Fibroblast of lung (primary cell): Measurements from ENCODE around the gene UBE3C. TPM values are rescaled to one million over a fixed set of nuclear protein-coding genes. Genes with fewer than 3 reads are reported as not detected.

Source experiments
- DNase-seq, 2 donors: peaks; one replicate each; pipeline versions ENCODE4 v3.0.0 to v3.0.0-alpha.2; 2010; ENCODE audit warnings: low read depth in 2 of 2
- H2AFZ ChIP-seq: 2 replicates; pipeline ENCODE4 v1.5.1; 2012; ENCODE audit warnings: low read length, control low read depth, inconsistent platforms
- H3K27ac ChIP-seq: 2 replicates; pipeline ENCODE4 v1.5.1; 2011; ENCODE audit warnings: low read length, control low read depth; ENCODE audit not compliant: insufficient read depth
- H3K27me3 ChIP-seq: 2 replicates; pipeline ENCODE4 v1.5.1; 2011; ENCODE audit warnings: mild to moderate bottlenecking, low read length; ENCODE audit not compliant: control insufficient read depth, insufficient read depth
- H3K36me3 ChIP-seq: 2 replicates; pipeline ENCODE4 v1.5.1; 2011; ENCODE audit warnings: low read length; ENCODE audit not compliant: control insufficient read depth, insufficient read depth
- H3K4me1 ChIP-seq: 2 replicates; pipeline ENCODE4 v1.5.1; 2011; ENCODE audit warnings: low read length; ENCODE audit not compliant: control insufficient read depth, insufficient read depth; ENCODE audit errors: extremely low read depth
- H3K4me2 ChIP-seq: 2 replicates; pipeline ENCODE4 v1.5.1; 2011; ENCODE audit warnings: low read length, control low read depth; ENCODE audit not compliant: insufficient read depth; ENCODE audit errors: extremely low read depth
- H3K4me3 ChIP-seq, 4 experiments: fragments of 200-600 bp in 1 of 4; sonication (generic) in 1 of 4; replicated peaks in 1 of 4; 2 replicates each; pipeline ENCODE4 v1.5.1; 2011 to 2016; ENCODE audit warnings: low read length in 4 of 4, low read depth in 3 of 4, mild to moderate bottlenecking in 3 of 4, control low read depth in 2 of 4, inconsistent platforms in 1 of 4, mixed read lengths in 1 of 4; ENCODE audit not compliant: insufficient read depth in 1 of 4; ENCODE audit errors: control extremely low read depth in 1 of 4
- H3K79me2 ChIP-seq: 2 replicates; pipeline ENCODE4 v1.5.1; 2012; ENCODE audit warnings: mild to moderate bottlenecking, low read length, inconsistent platforms; ENCODE audit not compliant: control insufficient read depth, insufficient read depth
- H3K9ac ChIP-seq: 2 replicates; pipeline ENCODE4 v1.5.1; 2011; ENCODE audit warnings: mild to moderate bottlenecking, low read length, control low read depth; ENCODE audit not compliant: insufficient read depth
- H3K9me3 ChIP-seq: 2 replicates; pipeline ENCODE4 v1.5.1; 2012; ENCODE audit warnings: low read depth, low read length; ENCODE audit not compliant: control insufficient read depth, insufficient read depth
- H4K20me1 ChIP-seq: 2 replicates; pipeline ENCODE4 v1.5.1; 2011; ENCODE audit warnings: low read length; ENCODE audit not compliant: control insufficient read depth, insufficient read depth; ENCODE audit errors: extremely low read depth
- CTCF ChIP-seq, 2 donors: IDR thresholded peaks in 1 of 2; conservative IDR thresholded peaks in 1 of 2; 1 replicate in 1 of 2; 2 replicates in 1 of 2; pipeline ENCODE4 v1.5.1; 2011 to 2012; ENCODE audit warnings: low read length in 2 of 2, control low read depth in 1 of 2, inconsistent platforms in 1 of 2, low read depth in 1 of 2, mild to moderate bottlenecking in 1 of 2
- EZH2 ChIP-seq: IDR thresholded peaks from 2 replicates; pipeline ENCODE4 v1.5.1; 2012; ENCODE audit warnings: low read length, control low read depth, mild to moderate bottlenecking; ENCODE audit errors: missing control alignments
- polyA plus RNA-seq, 2 donors: library from polyadenylated mRNA; depleted of rRNA in 1 of 2; stranded (reverse) in 1 of 2; unstranded in 1 of 2; fragments of >200 nt; gene quantifications; 2 replicates each; pipeline ENCODE4 v1.2.1, GENCODE V29; 2011 to 2012; ENCODE audit warnings: missing spikeins in 1 of 2
- total RNA-seq: library from RNA; depleted of rRNA; stranded (reverse); fragments of >200 nt; gene quantifications from 2 replicates; pipeline ENCODE4 v1.2.1, GENCODE V29; 2014

Gene UBE3C
- total and polyA plus RNA-seq, 2 donors (not counting 1 experiment from before 2014, with no cell fraction given): 76.2 to 91.0 TPM

GRCh38 chr7:157234271-157234670, 95.5 kb downstream of the UBE3C start:
- no peak overlapping the region for H3K4me2 ChIP-seq
- TF ChIP-seq EZH2 (no peak), CTCF (conservative IDR thresholded peaks at IDR 0.05 in 1 of 2, IDR thresholded peaks at IDR 0.05 in 1 of 2; ENCODE audit: low read depth in 1 of 2, low read length in 2 of 2) (no peak)
- H3K36me3 ChIP-seq: no peaks in the 10 kb centered on the region
- no peak for DNase-seq
- H3K4me1 ChIP-seq: no peaks in the 10 kb centered on the region
- H4K20me1 ChIP-seq: no peaks in the 10 kb centered on the region
- no peaks in the 10 kb centered on the region for H3K27me3 ChIP-seq
- no peaks in the 10 kb centered on the region for H3K79me2 ChIP-seq
- no peaks in the 10 kb centered on the region for H3K9me3 ChIP-seq
- H3K9ac ChIP-seq: no peak overlapping the region
- H2AFZ ChIP-seq: no peak overlapping the region
- no peak overlapping the region for H3K4me3 ChIP-seq
- H3K27ac ChIP-seq: no peak overlapping the region

GRCh38 chr7:157235357-157236333, 96.9 kb downstream of the UBE3C start:
- Histone ChIP-seq H3K79me2 (no peaks in the 10 kb centered on the region), H3K4me1 (no peaks in the 10 kb centered on the region), H2AFZ (no peak overlapping the region), H3K9me3 (no peaks in the 10 kb centered on the region), H3K4me3 (no peak overlapping the region), H3K27me3 (no peaks in the 10 kb centered on the region), H4K20me1 (no peaks in the 10 kb centered on the region), H3K9ac (no peak overlapping the region), H3K36me3 (no peaks in the 10 kb centered on the region), H3K4me2 (no peak overlapping the region), H3K27ac (no peak overlapping the region)
- TF ChIP-seq EZH2: no peak
- no peak for TF ChIP-seq CTCF (conservative IDR thresholded peaks at IDR 0.05 in 1 of 2, IDR thresholded peaks at IDR 0.05 in 1 of 2; ENCODE audit: low read depth in 1 of 2, low read length in 2 of 2)
- peak; percentile 63 to 76 for DNase-seq

GRCh38 chr7:157238087-157238486, 99.4 kb downstream of the UBE3C start:
- DNase-seq: no peak
- Histone ChIP-seq H3K9ac (no peak overlapping the region), H4K20me1 (no peaks in the 10 kb centered on the region), H3K4me1 (no peaks in the 10 kb centered on the region), H2AFZ (no peak overlapping the region), H3K79me2 (no peaks in the 10 kb centered on the region), H3K4me3 (no peak overlapping the region), H3K27me3 (no peaks in the 10 kb centered on the region), H3K36me3 (peaks cover 3% of the 10 kb centered on the region), H3K27ac (no peak overlapping the region), H3K4me2 (no peak overlapping the region), H3K9me3 (no peaks in the 10 kb centered on the region)
- TF ChIP-seq EZH2: no peak
- TF ChIP-seq CTCF (conservative IDR thresholded peaks at IDR 0.05 in 1 of 2, IDR thresholded peaks at IDR 0.05 in 1 of 2; ENCODE audit: low read depth in 1 of 2, low read length in 2 of 2): peak in 1 of 2 donors; percentile 46
